Choroid plexus epithelial cell (primary cell): ENCODE data around the gene SRRD.

Source experiments
- DNase-seq: peaks from one replicate; pipeline ENCODE4 v3.0.0-alpha.2; 2010; ENCODE audit warnings: low read depth
- H3K4me3 ChIP-seq: 2 replicates; pipeline ENCODE4 v1.5.1; 2011; ENCODE audit warnings: low read depth, mild to moderate bottlenecking, control low read depth, low read length, moderate library complexity
- TF ChIP-seq, protein P1 (sequence below): conservative IDR thresholded peaks from 2 replicates; pipeline ENCODE4 v1.5.1; 2011; ENCODE audit warnings: low read depth, mild to moderate bottlenecking, control low read depth, inconsistent platforms, low read length, moderate library complexity

The SRRD gene

DNA sequence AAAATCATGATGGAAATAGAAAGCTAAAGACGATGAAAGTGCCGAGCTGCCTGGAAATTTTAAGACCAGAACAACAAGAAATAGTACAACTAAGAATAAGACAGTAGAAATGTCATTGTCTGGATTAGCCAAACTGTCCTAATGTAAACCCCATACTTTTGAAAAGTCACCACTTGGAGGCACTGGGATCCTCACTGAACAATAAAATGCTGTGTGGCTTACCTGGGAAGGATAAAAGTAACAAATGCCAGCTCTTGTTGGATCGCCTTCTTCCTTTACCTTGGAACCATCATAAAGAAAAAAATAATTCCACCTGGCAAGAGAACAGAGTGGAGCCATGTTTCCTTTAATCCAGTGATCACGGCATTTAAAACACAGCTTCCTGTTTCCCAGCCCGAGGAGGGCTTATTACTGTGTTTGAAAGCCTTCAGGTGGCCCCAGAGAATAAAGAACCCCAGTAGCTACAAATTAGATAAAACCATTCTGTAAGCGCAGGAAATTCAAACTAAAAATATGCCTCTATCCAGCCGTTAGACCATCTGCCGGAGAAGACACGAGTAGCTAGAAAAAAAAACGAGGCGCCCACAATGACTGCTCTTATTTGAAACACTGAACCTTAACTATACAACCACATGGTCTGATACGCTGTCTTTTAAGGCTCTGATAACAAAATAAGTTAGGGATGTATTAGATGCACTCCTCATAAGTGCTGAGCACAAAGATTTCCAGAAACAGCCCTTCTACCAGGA is 4.5 kb upstream of the SRRD start:
- H3K4me3 ChIP-seq, result peak overlapping the region; percentile 15
- DNase-seq, result no peak

GRCh38 chr22:26479792-26480610 is 3.7 kb upstream of the SRRD start:
- no peak for DNase-seq
- H3K4me3 ChIP-seq, result peak overlapping the region; percentile 15
- TF ChIP-seq, protein P1, sequence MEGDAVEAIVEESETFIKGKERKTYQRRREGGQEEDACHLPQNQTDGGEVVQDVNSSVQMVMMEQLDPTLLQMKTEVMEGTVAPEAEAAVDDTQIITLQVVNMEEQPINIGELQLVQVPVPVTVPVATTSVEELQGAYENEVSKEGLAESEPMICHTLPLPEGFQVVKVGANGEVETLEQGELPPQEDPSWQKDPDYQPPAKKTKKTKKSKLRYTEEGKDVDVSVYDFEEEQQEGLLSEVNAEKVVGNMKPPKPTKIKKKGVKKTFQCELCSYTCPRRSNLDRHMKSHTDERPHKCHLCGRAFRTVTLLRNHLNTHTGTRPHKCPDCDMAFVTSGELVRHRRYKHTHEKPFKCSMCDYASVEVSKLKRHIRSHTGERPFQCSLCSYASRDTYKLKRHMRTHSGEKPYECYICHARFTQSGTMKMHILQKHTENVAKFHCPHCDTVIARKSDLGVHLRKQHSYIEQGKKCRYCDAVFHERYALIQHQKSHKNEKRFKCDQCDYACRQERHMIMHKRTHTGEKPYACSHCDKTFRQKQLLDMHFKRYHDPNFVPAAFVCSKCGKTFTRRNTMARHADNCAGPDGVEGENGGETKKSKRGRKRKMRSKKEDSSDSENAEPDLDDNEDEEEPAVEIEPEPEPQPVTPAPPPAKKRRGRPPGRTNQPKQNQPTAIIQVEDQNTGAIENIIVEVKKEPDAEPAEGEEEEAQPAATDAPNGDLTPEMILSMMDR, result no peak

More for the DNA sequence above, 4.5 kb upstream of the SRRD start:
- TF ChIP-seq, protein P1, result no peak

- H3K4me3 ChIP-seq, result no peak overlapping the region
- TF ChIP-seq, protein P1, result no peak
Measured at GRCh38 chr22:26480611-26480932, 3.1 kb upstream of the SRRD start.

DNA sequence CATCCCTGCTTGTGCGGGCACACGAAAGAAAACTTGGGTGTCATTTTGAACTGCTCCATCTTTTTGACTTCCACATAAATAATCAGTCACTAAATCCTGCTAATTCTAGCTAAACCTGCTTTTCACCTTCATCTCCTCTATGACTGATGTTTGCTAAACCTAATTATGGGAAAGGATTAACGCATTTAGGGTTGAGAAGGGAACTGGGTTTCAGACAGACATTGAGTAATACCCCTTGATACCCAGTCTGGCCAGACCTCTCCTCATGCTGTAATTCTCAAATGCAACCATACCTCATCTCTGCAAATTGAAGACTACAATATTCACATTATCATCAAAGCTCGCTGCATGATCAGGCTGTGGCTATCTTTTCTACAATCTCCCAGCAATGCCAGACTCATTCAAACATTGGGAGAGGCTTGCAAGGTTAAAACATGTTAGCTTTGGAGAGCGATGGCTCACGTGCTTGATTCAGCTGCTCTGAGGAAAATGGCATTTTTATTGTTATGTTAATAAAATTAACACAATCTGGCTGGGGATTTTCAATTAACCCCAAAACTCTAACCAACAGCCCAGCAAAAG is 2.5 kb upstream of the SRRD start:
- TF ChIP-seq, protein P1, result no peak
- no peak for DNase-seq
- no peak overlapping the region for H3K4me3 ChIP-seq

More at GRCh38 chr22:26480611-26480932, 3.1 kb upstream of the SRRD start:
- no peak for DNase-seq

DNA sequence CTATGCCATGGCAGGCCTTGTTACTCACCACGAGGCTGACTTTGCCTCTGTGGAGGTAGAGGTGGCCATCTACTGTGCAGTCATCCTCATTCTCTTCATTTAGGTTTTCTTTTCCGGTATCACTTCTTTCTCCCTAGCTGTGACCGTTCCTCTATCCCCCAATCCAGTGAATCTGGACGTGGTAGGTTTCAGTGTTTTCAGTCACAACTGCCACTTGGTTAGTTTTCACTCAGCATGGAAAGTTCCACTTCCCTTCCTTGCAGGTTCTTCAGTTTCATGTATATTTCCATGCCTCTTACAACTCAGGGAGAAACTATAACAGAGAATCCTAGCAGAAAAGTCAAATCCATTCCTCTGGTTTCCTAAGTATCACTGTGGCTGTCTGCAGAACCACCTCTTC is 2.0 kb upstream of the SRRD start:
- TF ChIP-seq, protein P1, result no peak
- H3K4me3 ChIP-seq, result no peak overlapping the region
- DNase-seq, result no peak

- TF ChIP-seq, protein P1, result no peak
- DNase-seq, result no peak
- no peak overlapping the region for H3K4me3 ChIP-seq
Measured at GRCh38 chr22:26482161-26482560, 1.5 kb upstream of the SRRD start.
